ENCODE results near the gene WDR47.

The WDR47 gene

GRCh38 chr1:108969346-108969745, 72.6 kb downstream of the WDR47 start:
- H3K4me2 ChIP-seq, result no peak overlapping the region
- TF ChIP-seq Cebpa-rat (IDR thresholded peaks at IDR 0.05), result no peak
- H3K36me3 ChIP-seq, result peaks cover 56% of the 10 kb centered on the region
- H3K27ac ChIP-seq, result no peak overlapping the region
- no peaks in the 10 kb centered on the region for H3K9me3 ChIP-seq
- no peaks in the 10 kb centered on the region for H4K20me1 ChIP-seq
- H3K4me3 ChIP-seq, result no peak overlapping the region
- H3K4me1 ChIP-seq, result no peaks in the 10 kb centered on the region
- no peaks in the 10 kb centered on the region for H3K27me3 ChIP-seq
- H3K9ac ChIP-seq, result no peak overlapping the region

GRCh38 chr1:108963052-108963686, 78.7 kb downstream of the WDR47 start, which contains the start of gene CLCC1:
Gene CLCC1, minus strand, starts transcription at chr1:108963484. Its CDS starts 13,047 bp downstream, at chr1:108950437.
- Histone ChIP-seq H3K27me3 (no peaks in the 10 kb centered on the region), H3K9ac (peak within 1 kb of the TSS; percentile 89), H3K9me3 (no peaks in the 10 kb centered on the region), H3K36me3 (peaks cover 20% of the 10 kb centered on the region; the same call in 1 of the 2 replicates), H3K4me3 (peak within 1 kb of the TSS; percentile 90), H3K27ac (peak within 1 kb of the TSS; percentile 89), H3K4me1 (peaks cover 20% of the 10 kb centered on the region), H4K20me1 (peaks cover 45% of the 10 kb centered on the region), H3K4me2 (peak within 1 kb of the TSS; percentile 97)
- no peak for TF ChIP-seq Cebpa-rat (IDR thresholded peaks at IDR 0.05)

- Histone ChIP-seq H3K27ac (peak overlapping the region; percentile 89), H3K4me1 (peaks cover 25% of the 10 kb centered on the region), H4K20me1 (peaks cover 50% of the 10 kb centered on the region), H3K36me3 (peaks cover 25% of the 10 kb centered on the region; the same call in 1 of the 2 replicates), H3K4me3 (peak overlapping the region; percentile 90), H3K9ac (peak overlapping the region; percentile 89), H3K27me3 (peaks cover 4% of the 10 kb centered on the region; the same call in 1 of the 2 replicates), H3K4me2 (peak overlapping the region; percentile 97), H3K9me3 (no peaks in the 10 kb centered on the region)
- TF ChIP-seq Cebpa-rat (IDR thresholded peaks at IDR 0.05), result no peak
Measured at GRCh38 chr1:108962681-108963051, 79.2 kb downstream of the WDR47 start.

- peak overlapping the region; percentile 89 for H3K9ac ChIP-seq
- H3K4me2 ChIP-seq, result peak overlapping the region; percentile 97
- H3K27ac ChIP-seq, result 0 out of 2 replicates have a peak overlapping the region, but pooled peaks have one; percentile 89
- H3K4me3 ChIP-seq, result peak overlapping the region; percentile 90
- no peaks in the 10 kb centered on the region for H3K9me3 ChIP-seq
- peaks cover 57% of the 10 kb centered on the region for H4K20me1 ChIP-seq
- TF ChIP-seq Cebpa-rat (IDR thresholded peaks at IDR 0.05), result no peak
- H3K4me1 ChIP-seq, result peaks cover 32% of the 10 kb centered on the region
- H3K36me3 ChIP-seq, result peaks cover 26% of the 10 kb centered on the region; the same call in 1 of the 2 replicates
- peaks cover 6% of the 10 kb centered on the region; the same call in 1 of the 2 replicates for H3K27me3 ChIP-seq
Measured at GRCh38 chr1:108961752-108962486, 80.0 kb downstream of the WDR47 start.

- Histone ChIP-seq H3K4me3 (no peak overlapping the region), H3K27ac (no peak overlapping the region), H4K20me1 (peaks cover 65% of the 10 kb centered on the region), H3K9ac (no peak overlapping the region), H3K9me3 (no peaks in the 10 kb centered on the region), H3K4me2 (peak overlapping the region; percentile 97; the same call in 1 of the 2 replicates), H3K4me1 (peaks cover 34% of the 10 kb centered on the region), H3K27me3 (peaks cover 6% of the 10 kb centered on the region; the same call in 1 of the 2 replicates), H3K36me3 (peaks cover 27% of the 10 kb centered on the region; the same call in 1 of the 2 replicates)
- no peak for TF ChIP-seq Cebpa-rat (IDR thresholded peaks at IDR 0.05)
Measured at GRCh38 chr1:108961198-108961597, 80.7 kb downstream of the WDR47 start.

- Histone ChIP-seq H3K9me3 (0 out of 2 replicates have a peak, but pooled peaks cover 3% of the 10 kb centered on the region), H3K4me1 (peaks cover 34% of the 10 kb centered on the region), H3K27me3 (peaks cover 6% of the 10 kb centered on the region; the same call in 1 of the 2 replicates), H4K20me1 (peaks cover 69% of the 10 kb centered on the region), H3K4me2 (no peak overlapping the region), H3K9ac (no peak overlapping the region), H3K4me3 (no peak overlapping the region), H3K27ac (no peak overlapping the region), H3K36me3 (peaks cover 31% of the 10 kb centered on the region)
- TF ChIP-seq Cebpa-rat (IDR thresholded peaks at IDR 0.05), result no peak
Measured at GRCh38 chr1:108960719-108961118, 81.2 kb downstream of the WDR47 start.

GRCh38 chr1:108957888-108958287, 84.0 kb downstream of the WDR47 start:
- Histone ChIP-seq H3K27ac (no peak overlapping the region), H3K4me1 (peaks cover 29% of the 10 kb centered on the region), H3K36me3 (peaks cover 60% of the 10 kb centered on the region), H3K27me3 (peaks cover 6% of the 10 kb centered on the region; the same call in 1 of the 2 replicates), H3K9ac (no peak overlapping the region), H3K4me2 (peak overlapping the region; percentile 54; the same call in 1 of the 2 replicates), H4K20me1 (peaks cover 98% of the 10 kb centered on the region), H3K9me3 (0 out of 2 replicates have a peak, but pooled peaks cover 3% of the 10 kb centered on the region), H3K4me3 (no peak overlapping the region)
- TF ChIP-seq Cebpa-rat (IDR thresholded peaks at IDR 0.05), result no peak

GRCh38 chr1:108955881-108956280, 86.0 kb downstream of the WDR47 start:
- H3K27ac ChIP-seq, result no peak overlapping the region
- peaks cover 16% of the 10 kb centered on the region for H3K4me1 ChIP-seq
- H3K27me3 ChIP-seq, result peaks cover 6% of the 10 kb centered on the region; the same call in 1 of the 2 replicates
- H3K9me3 ChIP-seq, result 0 out of 2 replicates have a peak, but pooled peaks cover 3% of the 10 kb centered on the region
- no peak overlapping the region for H3K4me3 ChIP-seq
- no peak overlapping the region for H3K9ac ChIP-seq
- no peak for TF ChIP-seq Cebpa-rat (IDR thresholded peaks at IDR 0.05)
- no peak overlapping the region for H3K4me2 ChIP-seq
- H3K36me3 ChIP-seq, result peaks cover 71% of the 10 kb centered on the region
- H4K20me1 ChIP-seq, result peaks cover 100% of the 10 kb centered on the region

GRCh38 chr1:108955111-108955510, 86.8 kb downstream of the WDR47 start:
- Histone ChIP-seq H3K36me3 (peaks cover 63% of the 10 kb centered on the region), H3K4me2 (no peak overlapping the region), H3K9me3 (0 out of 2 replicates have a peak, but pooled peaks cover 3% of the 10 kb centered on the region), H3K9ac (no peak overlapping the region), H3K4me1 (peaks cover 16% of the 10 kb centered on the region), H3K27me3 (peaks cover 6% of the 10 kb centered on the region; the same call in 1 of the 2 replicates), H4K20me1 (peaks cover 100% of the 10 kb centered on the region), H3K4me3 (no peak overlapping the region), H3K27ac (no peak overlapping the region)
- TF ChIP-seq Cebpa-rat (IDR thresholded peaks at IDR 0.05), result no peak

Data from BLaER1 (cell line).